GM13977 (cell line): Measurements from ENCODE around the gene CCDC9B.

Experiments used
- DNase-seq: peaks from one replicate; pipeline ENCODE4 v3.0.0; 2012; ENCODE audit warnings: low spot score
- in situ Hi-C: fragments of 300-500 bp; cut with MboI; formaldehyde crosslinking; loops from one replicate; pipeline ENCODE4 v1.12.0; 2022; ENCODE audit warnings: low sequenced_read_pairs, low pct_unique_long_range_greater_than_20kb, mixed read lengths, inconsistent platforms; ENCODE audit not compliant: unreplicated experiment
- TF ChIP-seq, protein P1 (sequence below): IDR thresholded peaks from 2 replicates; pipeline ENCODE4 v1.5.1; 2012; ENCODE audit warnings: mild to moderate bottlenecking, control low read depth; ENCODE audit not compliant: insufficient read depth; ENCODE audit errors: extremely low read depth, missing control alignments

The CCDC9B gene

DNA sequence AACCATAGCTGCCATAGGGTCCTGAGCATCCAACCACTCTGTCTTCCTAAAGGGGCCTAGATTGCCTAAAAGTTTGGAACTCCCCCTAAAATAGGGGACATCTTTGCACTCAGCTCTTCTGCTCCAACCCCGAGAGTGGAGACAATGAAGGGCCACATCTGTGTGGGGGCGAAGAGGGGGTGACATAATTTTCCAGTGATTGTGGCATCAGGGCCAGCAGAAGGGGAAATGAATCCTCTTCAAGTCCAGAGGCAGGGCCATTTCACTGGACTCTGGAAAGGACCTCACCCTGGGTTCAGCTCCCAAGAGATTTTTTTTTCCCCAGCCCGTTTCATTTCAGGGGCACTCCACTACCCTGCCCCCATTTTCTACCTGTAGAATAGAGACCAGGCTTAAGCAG is 53.2 kb downstream of the CCDC9B start:
- no peak for DNase-seq
- TF ChIP-seq, protein P1, sequence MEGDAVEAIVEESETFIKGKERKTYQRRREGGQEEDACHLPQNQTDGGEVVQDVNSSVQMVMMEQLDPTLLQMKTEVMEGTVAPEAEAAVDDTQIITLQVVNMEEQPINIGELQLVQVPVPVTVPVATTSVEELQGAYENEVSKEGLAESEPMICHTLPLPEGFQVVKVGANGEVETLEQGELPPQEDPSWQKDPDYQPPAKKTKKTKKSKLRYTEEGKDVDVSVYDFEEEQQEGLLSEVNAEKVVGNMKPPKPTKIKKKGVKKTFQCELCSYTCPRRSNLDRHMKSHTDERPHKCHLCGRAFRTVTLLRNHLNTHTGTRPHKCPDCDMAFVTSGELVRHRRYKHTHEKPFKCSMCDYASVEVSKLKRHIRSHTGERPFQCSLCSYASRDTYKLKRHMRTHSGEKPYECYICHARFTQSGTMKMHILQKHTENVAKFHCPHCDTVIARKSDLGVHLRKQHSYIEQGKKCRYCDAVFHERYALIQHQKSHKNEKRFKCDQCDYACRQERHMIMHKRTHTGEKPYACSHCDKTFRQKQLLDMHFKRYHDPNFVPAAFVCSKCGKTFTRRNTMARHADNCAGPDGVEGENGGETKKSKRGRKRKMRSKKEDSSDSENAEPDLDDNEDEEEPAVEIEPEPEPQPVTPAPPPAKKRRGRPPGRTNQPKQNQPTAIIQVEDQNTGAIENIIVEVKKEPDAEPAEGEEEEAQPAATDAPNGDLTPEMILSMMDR = no peak
- in situ Hi-C loops = no loop called here

- DNase-seq = no peak
- TF ChIP-seq, protein P1 = no peak
- in situ Hi-C loops = no loop called here
Measured at GRCh38 chr15:40286794-40287193, 53.9 kb downstream of the CCDC9B start.

GRCh38 chr15:40286061-40286532 is 54.6 kb downstream of the CCDC9B start:
- in situ Hi-C loops = no loop called here
- DNase-seq = no peak
- TF ChIP-seq, protein P1 = no peak

GRCh38 chr15:40285554-40286011 is 55.2 kb downstream of the CCDC9B start:
- no peak for DNase-seq
- in situ Hi-C loops = no loop called here
- TF ChIP-seq, protein P1 = no peak

DNA sequence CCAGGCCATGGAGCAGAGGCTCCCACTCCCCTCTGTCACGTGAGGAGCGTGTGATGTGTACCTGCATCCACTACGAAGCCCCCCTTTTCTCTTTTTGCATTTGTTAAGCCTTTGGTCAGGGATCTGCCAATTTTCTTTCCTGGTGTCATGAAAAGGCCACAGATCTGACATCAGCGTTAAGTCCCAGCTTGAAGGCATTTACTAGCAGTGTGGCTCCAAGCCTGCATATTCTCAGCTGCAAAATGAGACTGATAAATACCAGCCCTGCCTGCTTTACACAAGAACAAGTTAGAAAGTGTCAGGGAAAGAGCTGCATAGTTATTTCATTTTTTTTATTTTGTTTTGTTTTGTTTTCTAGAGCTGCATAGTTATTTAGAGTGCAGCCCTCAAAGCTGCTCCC is 55.6 kb downstream of the CCDC9B start:
- TF ChIP-seq, protein P1 = no peak
- in situ Hi-C loops = no loop called here
- DNase-seq = no peak

DNA sequence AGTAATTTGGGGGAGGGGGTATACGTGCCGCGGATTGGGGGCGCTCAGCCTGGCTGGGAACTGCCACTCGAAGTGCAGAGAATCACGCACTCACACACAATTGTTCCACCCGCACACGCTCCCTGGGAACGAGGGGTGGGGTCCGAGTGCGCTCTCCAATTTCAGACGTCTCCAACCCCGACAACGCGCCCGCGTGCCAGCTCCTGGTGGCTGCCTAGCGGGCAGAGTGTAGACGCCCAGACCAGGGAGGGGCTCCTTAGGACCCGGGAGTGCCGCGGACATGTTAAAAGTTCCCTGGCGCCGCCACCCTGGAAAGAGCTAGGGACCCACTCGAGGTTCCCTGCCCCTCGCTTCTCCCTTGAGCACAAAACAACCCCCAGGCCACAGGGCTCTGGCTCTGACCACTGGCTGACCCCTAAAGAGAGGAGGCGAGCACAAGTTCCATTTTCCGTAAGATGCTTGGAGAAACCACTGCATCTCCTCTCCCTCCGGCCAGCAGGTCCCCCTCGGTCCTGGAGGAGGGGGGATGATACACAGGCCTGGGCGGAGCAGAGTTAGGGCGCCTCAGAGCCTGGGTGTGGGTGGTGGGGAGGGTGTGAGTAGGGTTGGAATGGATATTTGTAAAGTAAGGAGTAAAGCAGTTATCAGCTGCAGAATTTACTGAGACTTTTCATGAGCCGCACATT is 57.0 kb downstream of the CCDC9B start:
- TF ChIP-seq, protein P1 = no peak
- DNase-seq = no peak
- in situ Hi-C loops = no loop called here
